ENCODE data around the gene DPRX. TPM values are rescaled to one million over a fixed set of nuclear protein-coding genes. Genes with fewer than 3 reads are reported as not detected.

The DPRX gene
- total RNA-seq, 1 donor from 2014 or later: not detected

DNA sequence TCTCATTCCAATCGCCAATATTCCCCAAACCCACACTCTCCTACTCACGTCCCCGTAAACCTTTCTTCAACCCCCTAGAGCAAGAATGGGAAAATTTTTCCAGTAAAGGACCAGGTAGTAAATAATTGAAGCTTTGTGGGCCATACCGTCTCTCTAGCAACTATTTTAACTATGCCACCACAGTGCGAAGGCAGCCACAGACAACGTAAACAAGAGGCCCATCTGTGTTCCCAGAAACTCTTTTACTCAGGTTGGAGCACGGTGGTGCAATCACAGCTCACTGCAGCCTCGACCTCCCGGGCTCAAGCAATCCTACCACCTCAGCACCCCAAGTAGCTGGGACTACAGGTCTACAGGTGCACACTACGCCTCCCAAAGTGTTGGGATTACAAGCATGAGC is 3.0 kb downstream of the DPRX start:
- H3K36me3 Mint-ChIP-seq: no peaks in the 10 kb centered on the region
- no peaks in the 10 kb centered on the region for H3K9me3 Mint-ChIP-seq
- TF ChIP-seq, protein P1, sequence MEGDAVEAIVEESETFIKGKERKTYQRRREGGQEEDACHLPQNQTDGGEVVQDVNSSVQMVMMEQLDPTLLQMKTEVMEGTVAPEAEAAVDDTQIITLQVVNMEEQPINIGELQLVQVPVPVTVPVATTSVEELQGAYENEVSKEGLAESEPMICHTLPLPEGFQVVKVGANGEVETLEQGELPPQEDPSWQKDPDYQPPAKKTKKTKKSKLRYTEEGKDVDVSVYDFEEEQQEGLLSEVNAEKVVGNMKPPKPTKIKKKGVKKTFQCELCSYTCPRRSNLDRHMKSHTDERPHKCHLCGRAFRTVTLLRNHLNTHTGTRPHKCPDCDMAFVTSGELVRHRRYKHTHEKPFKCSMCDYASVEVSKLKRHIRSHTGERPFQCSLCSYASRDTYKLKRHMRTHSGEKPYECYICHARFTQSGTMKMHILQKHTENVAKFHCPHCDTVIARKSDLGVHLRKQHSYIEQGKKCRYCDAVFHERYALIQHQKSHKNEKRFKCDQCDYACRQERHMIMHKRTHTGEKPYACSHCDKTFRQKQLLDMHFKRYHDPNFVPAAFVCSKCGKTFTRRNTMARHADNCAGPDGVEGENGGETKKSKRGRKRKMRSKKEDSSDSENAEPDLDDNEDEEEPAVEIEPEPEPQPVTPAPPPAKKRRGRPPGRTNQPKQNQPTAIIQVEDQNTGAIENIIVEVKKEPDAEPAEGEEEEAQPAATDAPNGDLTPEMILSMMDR (IDR thresholded peaks at IDR 0.05; ENCODE audit: unreplicated experiment): no peak
- no peak overlapping the region for H3K27ac Mint-ChIP-seq
- no peaks in the 10 kb centered on the region for H3K4me1 Mint-ChIP-seq
- no peak for DNase-seq (ENCODE audit: low spot score in 2 of 2, unreplicated experiment in 2 of 2)
- no peak overlapping the region for H3K4me3 Mint-ChIP-seq
- H3K27me3 Mint-ChIP-seq (ENCODE audit: low read depth): no peaks in the 10 kb centered on the region

DNA sequence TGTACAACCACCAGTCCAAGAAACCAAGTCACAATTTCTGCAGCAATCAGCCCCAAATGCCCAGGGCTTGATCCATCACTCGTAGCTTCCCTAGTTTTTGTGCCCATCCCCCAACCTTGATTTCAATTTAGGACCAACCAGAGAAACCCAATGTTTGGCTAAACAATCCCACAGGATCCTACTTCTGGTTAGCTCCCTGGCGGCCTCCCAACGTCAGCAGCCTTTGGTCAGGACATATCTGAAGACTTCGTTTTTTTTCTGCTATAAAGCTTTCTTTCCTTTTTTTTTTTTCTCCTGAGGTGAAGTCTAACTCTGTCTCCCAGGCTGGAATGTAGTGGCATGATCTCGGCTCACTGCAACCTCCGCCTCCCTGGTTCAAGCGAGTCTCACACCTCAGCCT is 7.7 kb downstream of the DPRX start:
- H3K27ac Mint-ChIP-seq: no peak overlapping the region
- H3K4me1 Mint-ChIP-seq: peaks cover 6% of the 10 kb centered on the region
- no peak for DNase-seq (ENCODE audit: low spot score in 2 of 2, unreplicated experiment in 2 of 2)
- no peaks in the 10 kb centered on the region for H3K9me3 Mint-ChIP-seq
- TF ChIP-seq, protein P1 (IDR thresholded peaks at IDR 0.05; ENCODE audit: unreplicated experiment): no peak
- H3K27me3 Mint-ChIP-seq (ENCODE audit: low read depth): no peaks in the 10 kb centered on the region
- no peak overlapping the region for H3K4me3 Mint-ChIP-seq
- H3K36me3 Mint-ChIP-seq: no peaks in the 10 kb centered on the region

DNA sequence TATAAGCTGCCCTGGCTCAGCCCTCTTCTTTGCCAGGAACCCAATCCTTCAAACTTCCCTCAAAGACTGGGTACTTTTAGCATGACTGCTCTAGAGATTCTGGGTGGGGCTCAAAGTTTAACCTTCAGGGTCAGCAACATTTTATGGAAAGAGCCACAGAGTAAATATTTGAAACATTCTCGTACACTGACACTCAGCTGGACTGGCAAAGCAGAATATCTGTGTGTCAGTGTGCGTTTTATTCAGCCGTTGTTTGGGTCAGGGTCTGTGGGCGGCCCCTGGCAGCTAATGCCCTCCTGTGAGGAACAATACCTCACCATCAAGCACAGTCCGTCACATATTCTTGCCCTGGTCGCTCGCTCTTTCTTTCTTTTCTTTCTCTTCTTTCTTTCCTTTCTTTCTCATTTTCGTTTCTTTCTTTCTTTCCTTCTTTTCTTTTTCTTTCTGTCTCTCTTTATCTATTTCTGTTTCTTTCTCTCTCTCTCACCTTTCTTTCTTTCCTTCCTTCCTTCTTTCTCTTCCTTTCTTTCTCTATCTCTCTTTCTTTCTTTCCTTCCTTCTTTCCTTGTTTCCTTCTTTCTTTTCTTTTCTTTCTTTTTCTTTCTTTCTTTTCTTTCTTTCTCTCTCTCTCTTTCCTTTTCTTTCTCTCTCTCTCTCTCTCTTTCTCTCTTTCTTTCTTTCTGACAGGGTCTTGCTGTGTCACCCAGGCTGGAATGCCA is 10.7 kb downstream of the DPRX start:
- no peak for DNase-seq (ENCODE audit: low spot score in 2 of 2, unreplicated experiment in 2 of 2)
- TF ChIP-seq, protein P1 (IDR thresholded peaks at IDR 0.05; ENCODE audit: unreplicated experiment): no peak
- Mint-ChIP-seq H3K4me3 (no peak overlapping the region), H3K9me3 (no peaks in the 10 kb centered on the region), H3K36me3 (no peaks in the 10 kb centered on the region), H3K27me3 (ENCODE audit: low read depth) (no peaks in the 10 kb centered on the region), H3K27ac (no peak overlapping the region), H3K4me1 (peaks cover 6% of the 10 kb centered on the region)

DNA sequence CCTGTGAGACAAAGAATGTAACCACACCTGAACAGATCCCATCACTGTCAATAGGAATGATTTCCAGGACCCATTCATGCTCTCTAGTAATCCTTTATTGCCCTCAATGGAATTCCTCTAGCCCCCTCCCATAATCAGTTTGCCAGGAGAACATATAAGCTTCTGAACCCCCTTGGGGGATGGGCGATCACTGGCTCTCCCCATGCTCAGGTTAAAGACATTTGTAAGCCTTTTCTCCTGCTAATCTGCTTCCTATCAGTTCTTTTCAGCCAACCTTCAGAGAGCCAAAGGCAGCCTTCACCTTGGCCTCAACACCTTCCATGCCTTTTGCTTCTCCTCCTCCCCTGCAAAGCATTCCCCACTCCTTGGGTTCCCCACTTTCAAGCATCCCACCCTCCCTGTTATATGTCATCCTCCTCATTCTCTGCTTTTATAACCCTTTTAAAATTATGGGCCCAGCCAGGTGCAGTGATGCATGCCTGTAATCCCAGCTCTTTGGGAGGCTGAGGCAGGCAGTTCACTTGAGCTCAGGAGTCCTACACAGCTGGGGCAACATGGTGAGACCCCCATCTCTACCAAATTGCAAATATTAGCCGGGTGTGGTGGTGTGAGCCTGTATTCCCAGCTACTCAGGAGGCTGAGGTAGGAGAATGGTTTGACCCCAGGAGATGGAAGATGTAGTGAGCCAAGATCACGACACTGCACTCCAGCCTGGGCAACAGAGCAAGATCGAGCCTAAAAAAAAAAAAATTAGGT is 12.4 kb downstream of the DPRX start:
- Mint-ChIP-seq H3K4me3 (no peak overlapping the region), H3K36me3 (no peaks in the 10 kb centered on the region), H3K4me1 (peaks cover 6% of the 10 kb centered on the region), H3K27ac (no peak overlapping the region), H3K27me3 (ENCODE audit: low read depth) (no peaks in the 10 kb centered on the region), H3K9me3 (no peaks in the 10 kb centered on the region)
- TF ChIP-seq, protein P1 (IDR thresholded peaks at IDR 0.05; ENCODE audit: unreplicated experiment): no peak
- DNase-seq (ENCODE audit: low spot score in 2 of 2, unreplicated experiment in 2 of 2): no peak

DNA sequence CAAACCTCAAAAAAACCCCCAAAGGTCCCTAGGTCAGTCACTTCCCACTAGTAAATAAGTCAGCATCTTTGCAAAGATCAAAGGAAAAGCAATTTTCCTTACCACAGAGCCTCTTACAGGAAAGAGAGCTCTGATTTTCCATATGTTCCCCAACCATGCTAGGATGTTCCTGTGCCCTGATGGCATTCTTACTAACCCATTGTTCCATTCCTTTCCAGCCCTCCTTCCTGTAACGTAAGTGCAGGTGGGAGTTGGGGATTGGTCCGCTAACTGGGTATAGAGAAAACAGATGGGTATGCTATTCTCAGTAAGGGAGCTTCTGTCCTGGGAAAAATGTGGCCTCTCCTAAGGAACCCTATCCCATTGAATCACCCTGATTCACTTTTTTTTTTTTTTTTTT is 14.3 kb downstream of the DPRX start:
- DNase-seq (ENCODE audit: low spot score in 2 of 2, unreplicated experiment in 2 of 2): no peak
- H3K4me3 Mint-ChIP-seq: no peak overlapping the region
- no peak overlapping the region for H3K27ac Mint-ChIP-seq
- peaks cover 4% of the 10 kb centered on the region for H3K9me3 Mint-ChIP-seq
- H3K4me1 Mint-ChIP-seq: peaks cover 6% of the 10 kb centered on the region
- H3K27me3 Mint-ChIP-seq (ENCODE audit: low read depth): no peaks in the 10 kb centered on the region
- TF ChIP-seq, protein P1 (IDR thresholded peaks at IDR 0.05; ENCODE audit: unreplicated experiment): no peak
- peaks cover 4% of the 10 kb centered on the region for H3K36me3 Mint-ChIP-seq
